ENCODE data around the gene RASAL3.
A peak's percentile ranks its signal among the peaks of the same experiment; 100 is the strongest.
"Not testable (repeated sequence)": the region's sequence is repeated elsewhere in the genome, so short reads cannot be mapped to it uniquely, and the experiment has no call there.

RASAL3 gene

GRCh38 chr19:15473821-15474220, 9.5 kb upstream of the RASAL3 start:
- DNase-seq (ENCODE audit: low read depth in 2 of 2), result not testable (repeated sequence)

GRCh38 chr19:15471639-15472101, 7.3 kb upstream of the RASAL3 start:
- DNase-seq (ENCODE audit: low read depth in 2 of 2), result no peak

GRCh38 chr19:15469513-15470297, 5.4 kb upstream of the RASAL3 start:
- no peak for DNase-seq (ENCODE audit: low read depth in 2 of 2)

- DNase-seq (ENCODE audit: low read depth in 2 of 2), result no peak
Observed at GRCh38 chr19:15468675-15469512, 4.5 kb upstream of the RASAL3 start.

- DNase-seq (ENCODE audit: low read depth in 2 of 2), result no peak
Observed at GRCh38 chr19:15467734-15468214, 3.4 kb upstream of the RASAL3 start.

- peak in 1 of 2 donors; percentile 26 for DNase-seq (ENCODE audit: low read depth in 2 of 2)
Observed at GRCh38 chr19:15466851-15467733, 2.7 kb upstream of the RASAL3 start.

GRCh38 chr19:15463861-15464371, 428 bp downstream of the RASAL3 start:
- DNase-seq (ENCODE audit: low read depth in 2 of 2), result peak; percentile 46 to 58

GRCh38 chr19:15461694-15462093, 2.6 kb downstream of the RASAL3 start:
- no peak for DNase-seq (ENCODE audit: low read depth in 2 of 2)

GRCh38 chr19:15457701-15458484, 6.5 kb downstream of the RASAL3 start:
- no peak for DNase-seq (ENCODE audit: low read depth in 2 of 2)

GRCh38 chr19:15456871-15457700, 7.3 kb downstream of the RASAL3 start:
- DNase-seq (ENCODE audit: low read depth in 2 of 2), result no peak

- DNase-seq (ENCODE audit: low read depth in 2 of 2), result no peak
Observed at GRCh38 chr19:15456441-15456840, 7.9 kb downstream of the RASAL3 start.

GRCh38 chr19:15455996-15456395, 8.3 kb downstream of the RASAL3 start:
- no peak for DNase-seq (ENCODE audit: low read depth in 2 of 2)

- DNase-seq (ENCODE audit: low read depth in 2 of 2), result no peak
Observed at GRCh38 chr19:15453906-15454860, 10.2 kb downstream of the RASAL3 start.

- no peak for DNase-seq (ENCODE audit: low read depth in 2 of 2)
Observed at GRCh38 chr19:15453091-15453578, 11.2 kb downstream of the RASAL3 start.

GRCh38 chr19:15452111-15453047, 12.0 kb downstream of the RASAL3 start:
- no peak for DNase-seq (ENCODE audit: low read depth in 2 of 2)

GRCh38 chr19:15450528-15450890, 13.8 kb downstream of the RASAL3 start:
- DNase-seq (ENCODE audit: low read depth in 2 of 2), result no peak

All from stimulated activated CD8-positive, alpha-beta memory T cell treated with anti-CD3 and anti-CD28 coated beads, Interleukin-7, amount 100 ng/mL, for 1 hour (primary cell).